WTC11 (cell line): Measurements from ENCODE around the gene RAPGEF1.

ENCODE experiments used
- ATF2 ChIP-seq: sonication (generic); formaldehyde crosslinking; IDR thresholded peaks from 2 replicates; pipeline ENCODE4 v1.8.1; 2022; ENCODE audit warnings: low read depth, missing genetic modification reagents, borderline replicate concordance
- CTCF ChIP-seq: fragments of 200-600 bp; IDR thresholded peaks from 2 replicates; pipeline ENCODE4 v1.8.0; 2022; ENCODE audit warnings: antibody characterized with exemption
- FOXJ3 ChIP-seq: sonication (generic); formaldehyde crosslinking; IDR thresholded peaks from 2 replicates; pipeline ENCODE4 v1.9.0; 2021; ENCODE audit warnings: missing genetic modification reagents, mild to moderate bottlenecking, borderline replicate concordance
- FOXK1 ChIP-seq: sonication (generic); formaldehyde crosslinking; IDR thresholded peaks from 2 replicates; pipeline ENCODE4 v1.8.0; 2022; ENCODE audit warnings: mild to moderate bottlenecking, moderate library complexity, missing genetic modification reagents
- JUN ChIP-seq: sonication (generic); formaldehyde crosslinking; IDR thresholded peaks from 2 replicates; pipeline ENCODE4 v1.8.0; 2023; ENCODE audit warnings: mild to moderate bottlenecking, missing genetic modification reagents
- NR1H2 ChIP-seq: sonication (generic); formaldehyde crosslinking; IDR thresholded peaks from 2 replicates; pipeline ENCODE4 v1.9.0; 2021; ENCODE audit warnings: mild to moderate bottlenecking, moderate library complexity, missing genetic modification reagents
- OVOL2 ChIP-seq: fragments of 250-450 bp; sonication (Bioruptor Pico); IDR thresholded peaks from 2 replicates; pipeline ENCODE4 v1.9.0; 2021; ENCODE audit warnings: mild to moderate bottlenecking, borderline replicate concordance
- USF2 ChIP-seq: sonication (generic); formaldehyde crosslinking; IDR thresholded peaks from 2 replicates; pipeline ENCODE4 v1.8.1; 2023; ENCODE audit warnings: mild to moderate bottlenecking, missing genetic modification reagents, moderate library complexity
- ZNF232 ChIP-seq: sonication (generic); formaldehyde crosslinking; IDR thresholded peaks from 2 replicates; pipeline ENCODE4 v1.8.0; 2022; ENCODE audit warnings: mild to moderate bottlenecking, missing genetic modification reagents

GRCh38 chr9:131635285-131635684, 104.6 kb downstream of the RAPGEF1 start:
- no peak for TF ChIP-seq FOXK1 (CRISPR knock-in tag)
- TF ChIP-seq ATF2 (CRISPR knock-in tag) = no peak
- TF ChIP-seq NR1H2 = no peak
- no peak for TF ChIP-seq CTCF
- TF ChIP-seq ZNF232 (CRISPR knock-in tag) = no peak
- TF ChIP-seq OVOL2 = no peak
- TF ChIP-seq USF2 (CRISPR knock-in tag) = no peak
- TF ChIP-seq FOXJ3 (CRISPR knock-in tag) = no peak
- TF ChIP-seq JUN = no peak
